ENCODE measurements around the gene CELSR1.

DNA sequence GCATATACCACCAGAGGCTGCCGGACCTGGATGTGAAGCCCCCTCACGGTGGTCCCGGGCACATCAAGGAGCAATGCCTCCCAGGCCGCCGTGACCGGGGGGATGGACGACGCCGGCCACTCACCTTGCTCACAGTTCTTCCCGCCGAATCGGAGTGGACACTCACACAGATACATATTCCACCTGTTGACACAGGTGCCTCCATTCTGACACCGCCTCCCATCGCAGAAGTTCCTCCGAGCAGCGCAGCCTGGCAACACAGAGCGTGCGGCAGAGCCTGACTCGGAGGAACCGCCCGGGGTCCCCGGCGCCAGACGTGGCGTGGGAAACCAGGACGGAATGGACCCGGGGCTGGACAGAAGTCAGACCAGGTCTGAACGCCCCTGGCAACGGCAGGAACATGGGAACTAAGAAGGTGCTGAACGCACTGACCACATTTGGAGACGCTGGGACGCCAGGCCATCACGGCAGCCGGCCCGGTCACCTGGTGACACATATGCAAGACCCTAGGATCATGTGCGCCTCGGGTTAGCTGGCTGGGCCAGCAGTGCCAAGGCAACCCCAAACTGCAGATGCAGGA, 127.7 kb downstream of the CELSR1 start:
- TF ChIP-seq CTCF (IDR thresholded peaks at IDR 0.05 in 8 of 11, conservative IDR thresholded peaks at IDR 0.05 in 3 of 11) (no peak), POLR2AphosphoS5 (IDR thresholded peaks at IDR 0.05) (no peak)

Measured in spleen (tissue), 7 donors.